Karpas-422 (cell line): ENCODE measurements around the gene LYSMD3. TPM values are rescaled to one million over a fixed set of nuclear protein-coding genes. Genes with fewer than 3 reads are reported as not detected.

ENCODE experiments used
- DNase-seq: peaks from one replicate; pipeline ENCODE4 v3.0.0-alpha.2; 2015
- H2AFZ ChIP-seq: fragments of 200-600 bp; sonication (generic); 2 replicates; pipeline ENCODE4 v1.6.1; 2014; ENCODE audit warnings: antibody characterized with exemption, low read length, mixed read lengths
- H3K27ac ChIP-seq: fragments of 200-600 bp; sonication (generic); 2 replicates; pipeline ENCODE4 v1.5.1; 2014; ENCODE audit warnings: mild to moderate bottlenecking, low read length, moderate library complexity
- H3K27me3 ChIP-seq: fragments of 200-600 bp; sonication (generic); 2 replicates; pipeline ENCODE4 v1.6.1; 2014; ENCODE audit warnings: low read length, mixed read lengths
- H3K36me3 ChIP-seq: fragments of 200-600 bp; sonication (generic); 2 replicates; pipeline ENCODE4 v1.6.1; 2014; ENCODE audit warnings: low read length, mixed read lengths; ENCODE audit not compliant: insufficient read depth
- H3K4me1 ChIP-seq: fragments of 200-600 bp; sonication (generic); 2 replicates; pipeline ENCODE4 v1.6.1; 2014; ENCODE audit warnings: mild to moderate bottlenecking, low read length, mixed read lengths
- H3K4me2 ChIP-seq: fragments of 200-600 bp; sonication (generic); 2 replicates; pipeline ENCODE4 v1.6.1; 2014; ENCODE audit warnings: low read length, low read depth, mild to moderate bottlenecking; ENCODE audit not compliant: poor library complexity, severe bottlenecking
- H3K4me3 ChIP-seq: fragments of 200-600 bp; sonication (generic); 2 replicates; pipeline ENCODE4 v1.5.1; 2014; ENCODE audit warnings: mild to moderate bottlenecking, antibody characterized with exemption, low read length, mixed read lengths
- H3K79me2 ChIP-seq: fragments of 200-600 bp; sonication (generic); 2 replicates; pipeline ENCODE4 v1.6.1; 2014; ENCODE audit warnings: mild to moderate bottlenecking, low read length, mixed read lengths
- H3K9ac ChIP-seq: fragments of 200-600 bp; sonication (generic); 2 replicates; pipeline ENCODE4 v1.6.0; 2014; ENCODE audit warnings: low read length
- H3K9me2 ChIP-seq: fragments of 200-600 bp; sonication (generic), shearing (Covaris generic); replicated peaks from 2 replicates; pipeline ENCODE4 v1.6.0; 2014; ENCODE audit warnings: mild to moderate bottlenecking, low read length, moderate library complexity; ENCODE audit not compliant: insufficient read depth
- H3K9me3 ChIP-seq: fragments of 300-700, 200-600 bp; sonication (generic); 2 replicates; pipeline ENCODE4 v1.6.1; 2014; ENCODE audit warnings: low read length, mixed read lengths
- H4K20me1 ChIP-seq: fragments of 200-600 bp; sonication (generic); 2 replicates; pipeline ENCODE4 v1.6.1; 2014; ENCODE audit warnings: mild to moderate bottlenecking, antibody characterized with exemption, low read length, low read depth; ENCODE audit not compliant: insufficient read depth
- total RNA-seq: library from RNA; depleted of rRNA; stranded (reverse); fragments of >200 nt; shearing (Covaris generic); gene quantifications from 2 replicates; pipeline ENCODE4 v1.2.3, GENCODE V29; 2014; ENCODE audit warnings: low replicate concordance

The LYSMD3 gene
- total RNA-seq, 1 experiment from 2014 or later: 18.5 TPM

DNA sequence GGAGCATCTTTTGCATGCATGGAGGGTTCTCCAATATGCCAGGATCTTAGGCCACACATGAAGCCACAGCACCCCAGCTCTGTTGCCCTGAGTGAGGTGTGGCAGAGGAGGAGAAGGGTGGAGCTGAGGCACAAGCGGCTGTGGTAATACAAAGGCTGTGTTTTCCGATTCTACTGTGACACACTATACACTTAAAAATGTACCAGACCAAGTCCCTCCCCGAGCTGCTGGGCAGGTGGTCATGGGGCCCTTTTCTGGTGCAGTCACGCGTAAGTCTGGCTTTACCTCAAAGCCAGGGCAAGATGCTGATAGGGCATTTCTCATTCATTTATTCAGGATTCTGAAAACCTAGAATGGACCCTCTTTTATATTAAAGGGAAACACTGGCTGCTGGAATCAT, 33.0 kb upstream of the LYSMD3 start:
- Histone ChIP-seq H3K27ac (no peak overlapping the region), H3K9me2 (no peaks in the 10 kb centered on the region), H3K4me3 (no peak overlapping the region), H4K20me1 (no peaks in the 10 kb centered on the region), H3K27me3 (no peaks in the 10 kb centered on the region), H3K9me3 (no peaks in the 10 kb centered on the region), H3K4me1 (no peaks in the 10 kb centered on the region), H3K79me2 (no peaks in the 10 kb centered on the region), H2AFZ (no peak overlapping the region), H3K4me2 (no peak overlapping the region), H3K9ac (no peak overlapping the region), H3K36me3 (no peaks in the 10 kb centered on the region)
- DNase-seq: no peak

- no peak overlapping the region for H3K4me3 ChIP-seq
- no peaks in the 10 kb centered on the region for H4K20me1 ChIP-seq
- no peaks in the 10 kb centered on the region for H3K4me1 ChIP-seq
- no peaks in the 10 kb centered on the region for H3K36me3 ChIP-seq
- H3K27ac ChIP-seq: no peak overlapping the region
- H3K9me3 ChIP-seq: no peaks in the 10 kb centered on the region
- H3K79me2 ChIP-seq: no peaks in the 10 kb centered on the region
- H3K27me3 ChIP-seq: no peaks in the 10 kb centered on the region
- no peak for DNase-seq
- no peak overlapping the region for H3K9ac ChIP-seq
- H3K4me2 ChIP-seq: no peak overlapping the region
- no peaks in the 10 kb centered on the region for H3K9me2 ChIP-seq
- no peak overlapping the region for H2AFZ ChIP-seq
These were observed 32.4 kb upstream of the LYSMD3 start for GRCh38 chr5:90561766-90562165.

DNA sequence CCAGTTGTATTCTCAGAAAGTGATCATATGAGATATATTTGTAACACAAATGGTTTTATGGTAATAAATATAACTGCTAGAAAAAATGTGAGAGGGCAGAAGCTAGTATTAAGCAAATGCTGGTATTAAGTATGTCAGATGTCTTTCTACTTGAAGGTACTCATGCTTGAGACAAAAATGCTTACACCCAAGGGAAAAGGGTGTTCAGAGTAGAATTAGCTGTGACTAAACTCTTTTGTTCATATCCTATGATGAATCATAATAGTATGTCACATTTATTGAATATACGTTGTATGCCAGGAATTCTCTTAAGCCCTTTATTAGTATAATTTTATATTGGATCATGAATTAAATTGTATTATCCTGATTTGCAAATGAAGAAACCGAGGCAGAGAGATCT, 31.4 kb upstream of the LYSMD3 start:
- no peaks in the 10 kb centered on the region for H3K9me2 ChIP-seq
- no peak overlapping the region for H3K4me3 ChIP-seq
- H3K9ac ChIP-seq: no peak overlapping the region
- no peak overlapping the region for H2AFZ ChIP-seq
- H3K4me2 ChIP-seq: no peak overlapping the region
- no peaks in the 10 kb centered on the region for H3K36me3 ChIP-seq
- H3K79me2 ChIP-seq: no peaks in the 10 kb centered on the region
- H4K20me1 ChIP-seq: no peaks in the 10 kb centered on the region
- H3K9me3 ChIP-seq: no peaks in the 10 kb centered on the region
- no peak overlapping the region for H3K27ac ChIP-seq
- H3K27me3 ChIP-seq: no peaks in the 10 kb centered on the region
- no peaks in the 10 kb centered on the region for H3K4me1 ChIP-seq
- DNase-seq: no peak

DNA sequence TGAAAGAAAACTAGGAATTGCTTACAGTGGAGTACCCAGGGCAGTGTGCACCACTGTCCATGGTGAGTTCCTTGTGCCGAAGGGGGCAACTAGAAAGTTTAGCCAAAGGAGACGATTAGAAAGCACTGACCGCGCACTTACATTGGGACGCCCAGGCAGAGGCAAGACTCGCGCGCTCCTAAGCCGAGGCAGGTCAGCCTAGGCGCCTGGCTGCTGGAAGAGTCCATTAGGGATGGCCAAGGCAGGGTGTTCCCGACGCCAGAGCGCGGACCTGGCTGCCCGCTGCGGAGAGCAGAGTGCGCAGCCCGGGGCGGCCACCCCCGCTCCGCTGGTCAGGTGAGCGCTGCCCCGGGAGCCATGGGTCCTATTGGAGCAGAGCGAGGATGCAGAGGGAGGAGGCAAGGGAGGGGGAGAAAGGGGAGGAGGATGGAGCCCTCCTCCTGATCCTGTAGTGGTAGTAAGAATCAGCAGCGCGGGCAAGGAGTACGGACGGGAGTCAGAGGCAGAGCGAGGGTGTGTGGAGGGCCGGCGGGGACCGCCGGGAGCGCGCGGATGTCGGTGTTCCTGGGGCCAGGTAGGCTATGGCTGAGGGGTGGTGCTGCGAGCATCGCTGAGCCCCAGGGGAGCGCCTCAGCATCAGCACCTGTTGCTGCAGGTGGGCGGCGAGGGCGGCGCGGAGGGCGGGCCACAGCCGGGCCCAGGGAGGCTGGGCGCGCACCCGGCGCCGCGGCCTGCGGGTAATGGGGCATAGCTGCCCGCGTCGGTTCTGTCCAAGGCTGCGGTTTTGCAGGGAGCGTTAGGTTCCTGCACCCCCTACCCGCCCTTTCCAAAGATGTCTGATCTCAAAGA, 29.2 kb upstream of the LYSMD3 start, which contains the start of gene ADGRV1:
Gene ADGRV1 (plus strand): TSS at position 454 of the 849 bp plus-strand sequence. CDS start 99 bp downstream, at position 553.
- Histone ChIP-seq H3K9me2 (no peaks in the 10 kb centered on the region), H3K4me3 (no peak within 1 kb of the TSS), H2AFZ (no peak within 1 kb of the TSS), H3K4me2 (no peak within 1 kb of the TSS), H3K9ac (no peak within 1 kb of the TSS), H3K79me2 (no peaks in the 10 kb centered on the region), H4K20me1 (no peaks in the 10 kb centered on the region), H3K36me3 (no peaks in the 10 kb centered on the region), H3K9me3 (no peaks in the 10 kb centered on the region), H3K4me1 (no peaks in the 10 kb centered on the region), H3K27me3 (no peaks in the 10 kb centered on the region), H3K27ac (no peak within 1 kb of the TSS)
- DNase-seq: peak; percentile 16

DNA sequence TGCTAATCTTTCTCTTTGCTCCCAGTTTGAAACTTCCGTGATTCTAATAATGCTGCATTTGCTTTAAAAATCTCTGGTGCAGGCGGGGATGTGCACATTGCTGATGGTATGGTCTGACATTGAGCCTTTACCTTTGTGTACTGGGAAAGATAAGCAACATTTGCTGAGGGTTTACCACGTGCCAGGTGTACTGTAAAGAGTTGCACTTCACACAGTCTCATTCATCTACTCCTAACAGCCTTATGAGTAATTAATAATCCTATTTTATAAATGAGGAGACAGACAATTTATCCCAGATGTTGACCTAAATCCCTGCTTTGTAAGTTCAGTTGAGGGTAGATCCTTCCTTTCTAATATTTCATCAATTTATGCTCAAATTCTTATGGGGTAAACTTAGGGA, 28.5 kb upstream of the LYSMD3 start:
- Histone ChIP-seq H3K9me2 (no peaks in the 10 kb centered on the region), H3K27ac (no peak overlapping the region), H3K4me2 (no peak overlapping the region), H3K4me1 (no peaks in the 10 kb centered on the region), H4K20me1 (no peaks in the 10 kb centered on the region), H3K9me3 (no peaks in the 10 kb centered on the region), H3K4me3 (no peak overlapping the region), H3K27me3 (no peaks in the 10 kb centered on the region), H3K79me2 (no peaks in the 10 kb centered on the region), H2AFZ (no peak overlapping the region), H3K36me3 (no peaks in the 10 kb centered on the region), H3K9ac (no peak overlapping the region)
- DNase-seq: no peak

DNA sequence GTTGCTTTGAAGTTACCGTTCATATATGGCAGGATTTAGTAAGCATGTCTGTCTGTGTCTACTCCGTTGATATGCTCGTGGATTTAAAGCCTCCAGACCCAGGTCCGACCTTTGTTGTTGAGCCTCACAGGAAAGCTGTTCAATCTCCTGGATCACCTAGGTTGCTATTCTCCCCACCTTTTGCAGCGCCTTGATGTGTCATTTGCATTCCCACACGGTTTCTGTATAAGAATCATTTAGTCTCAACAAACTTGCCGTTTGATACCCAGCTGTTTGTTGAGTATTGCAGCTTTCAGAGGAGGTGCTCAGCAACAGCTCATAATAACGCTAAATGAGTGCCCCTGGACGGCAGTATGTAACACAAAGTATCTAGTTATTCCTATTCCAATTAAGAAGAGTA, 28.0 kb upstream of the LYSMD3 start:
- Histone ChIP-seq H3K9ac (no peak overlapping the region), H3K79me2 (no peaks in the 10 kb centered on the region), H4K20me1 (no peaks in the 10 kb centered on the region), H3K27ac (no peak overlapping the region), H3K4me3 (no peak overlapping the region), H3K9me2 (no peaks in the 10 kb centered on the region), H3K4me1 (no peaks in the 10 kb centered on the region), H3K27me3 (no peaks in the 10 kb centered on the region), H3K9me3 (no peaks in the 10 kb centered on the region), H3K4me2 (no peak overlapping the region), H3K36me3 (no peaks in the 10 kb centered on the region), H2AFZ (no peak overlapping the region)
- DNase-seq: peak; percentile 32

DNA sequence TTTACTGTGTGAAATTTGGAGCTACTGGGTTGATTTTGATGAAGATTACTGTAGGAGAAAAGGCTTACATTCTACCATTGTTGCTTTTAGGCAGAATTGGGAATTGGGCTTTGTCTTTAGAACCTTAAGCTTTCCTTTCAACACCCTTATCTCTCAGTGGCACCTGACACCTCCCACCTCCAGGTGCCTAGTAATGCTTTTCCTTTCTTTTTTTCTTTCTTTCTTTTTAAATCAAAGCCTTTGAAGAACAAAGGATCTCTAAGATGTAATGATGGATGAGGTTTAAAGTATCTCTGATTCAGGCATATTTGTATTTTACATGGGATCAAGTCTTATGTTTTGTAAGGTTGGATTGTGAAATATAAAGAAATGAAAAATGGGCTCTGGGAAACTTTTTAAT, 26.3 kb upstream of the LYSMD3 start:
- H3K4me2 ChIP-seq: no peak overlapping the region
- no peak overlapping the region for H2AFZ ChIP-seq
- no peaks in the 10 kb centered on the region for H3K9me3 ChIP-seq
- no peak overlapping the region for H3K4me3 ChIP-seq
- H3K9me2 ChIP-seq: no peaks in the 10 kb centered on the region
- H3K9ac ChIP-seq: no peak overlapping the region
- H3K27me3 ChIP-seq: no peaks in the 10 kb centered on the region
- no peak for DNase-seq
- no peaks in the 10 kb centered on the region for H3K4me1 ChIP-seq
- no peaks in the 10 kb centered on the region for H3K79me2 ChIP-seq
- no peaks in the 10 kb centered on the region for H3K36me3 ChIP-seq
- H4K20me1 ChIP-seq: no peaks in the 10 kb centered on the region
- no peak overlapping the region for H3K27ac ChIP-seq

DNA sequence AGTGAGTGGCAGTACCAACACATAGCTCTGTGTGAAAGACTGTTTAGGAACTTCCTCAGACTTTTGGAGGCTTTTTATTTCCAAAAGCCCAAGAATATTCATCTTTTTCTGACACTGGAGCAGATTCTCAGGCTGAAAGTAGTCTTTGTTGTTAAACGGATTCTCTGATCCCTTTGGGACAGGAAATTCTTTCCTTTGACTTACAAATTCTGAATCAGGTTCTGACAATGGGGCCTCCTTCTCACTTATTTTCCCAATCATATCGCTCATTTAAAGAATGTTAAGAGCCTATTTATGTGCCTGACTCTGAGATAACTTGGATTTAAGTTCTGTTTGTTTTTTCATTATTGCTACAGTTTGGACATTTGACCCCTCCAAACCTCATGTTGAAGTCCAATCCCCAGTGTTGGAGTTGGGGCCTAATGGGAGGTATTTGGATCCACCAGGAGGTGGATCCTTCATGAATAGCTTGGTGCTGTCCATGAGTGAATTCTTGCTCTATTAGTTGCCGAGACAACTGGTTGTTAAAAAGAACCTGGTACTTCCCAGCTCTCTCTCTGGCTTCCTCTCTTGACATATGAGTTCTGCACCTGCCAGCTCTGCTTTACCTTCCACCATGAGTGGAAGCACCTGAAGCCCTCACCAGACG, 25.1 kb upstream of the LYSMD3 start:
- H3K9me2 ChIP-seq: no peaks in the 10 kb centered on the region
- no peak overlapping the region for H3K4me2 ChIP-seq
- no peak overlapping the region for H3K4me3 ChIP-seq
- H3K27ac ChIP-seq: no peak overlapping the region
- DNase-seq: no peak
- no peaks in the 10 kb centered on the region for H3K36me3 ChIP-seq
- no peaks in the 10 kb centered on the region for H3K4me1 ChIP-seq
- H3K9ac ChIP-seq: no peak overlapping the region
- no peaks in the 10 kb centered on the region for H3K9me3 ChIP-seq
- H2AFZ ChIP-seq: no peak overlapping the region
- H3K27me3 ChIP-seq: no peaks in the 10 kb centered on the region
- no peaks in the 10 kb centered on the region for H3K79me2 ChIP-seq
- no peaks in the 10 kb centered on the region for H4K20me1 ChIP-seq
